ENCODE results near the gene IL4. TPM values are rescaled to one million over a fixed set of nuclear protein-coding genes. Genes with fewer than 3 reads are reported as not detected.

Gene IL4
- total RNA-seq, 2 donors from 2014 or later, result not detected

DNA sequence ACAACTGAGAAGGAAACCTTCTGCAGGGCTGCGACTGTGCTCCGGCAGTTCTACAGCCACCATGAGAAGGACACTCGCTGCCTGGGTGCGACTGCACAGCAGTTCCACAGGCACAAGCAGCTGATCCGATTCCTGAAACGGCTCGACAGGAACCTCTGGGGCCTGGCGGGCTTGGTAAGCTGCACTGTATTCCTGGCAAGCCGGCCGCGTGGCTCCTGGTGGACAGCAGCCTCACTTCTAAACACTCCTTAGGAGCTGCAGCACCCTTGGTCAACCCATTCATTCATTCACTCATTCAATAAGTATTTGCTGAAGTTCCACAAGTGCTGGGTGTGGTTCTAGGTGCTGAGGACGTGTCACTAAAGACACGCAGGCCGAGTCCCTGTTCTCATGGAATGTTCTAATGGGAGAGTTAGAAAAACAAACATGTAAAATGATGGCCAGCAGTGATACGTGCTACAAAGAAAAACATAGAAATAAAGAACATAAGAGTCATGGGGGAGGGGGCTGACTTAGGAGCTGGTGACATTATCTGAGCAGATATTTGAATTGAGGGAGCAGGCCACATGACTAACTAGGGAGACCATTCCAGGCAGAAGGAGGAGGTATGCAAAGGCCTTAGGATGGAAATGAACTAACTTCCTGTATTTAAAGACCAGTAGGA lies 6.1 kb downstream of the IL4 start:
- H3K27me3 ChIP-seq (ENCODE audit: control insufficient read depth, insufficient read depth, low read length, poor library complexity, severe bottlenecking), result no peaks in the 10 kb centered on the region
- WGBS, 2 experiments (ENCODE audit: insufficient coverage in 1 of 2, insufficient read length in 1 of 2), result 94 to 95% methylated on average over 7 to 15 of the region's 15 CpGs
- Mint-ChIP-seq H3K27me3 (ENCODE audit: insufficient read depth) (no peaks in the 10 kb centered on the region), H3K4me1 (peaks cover 6% of the 10 kb centered on the region), H3K4me3 (no peak overlapping the region), H3K9me3 (no peaks in the 10 kb centered on the region), H3K27ac (no peak overlapping the region), H3K36me3 (ENCODE audit: low read depth) (no peaks in the 10 kb centered on the region)
- no peaks in the 10 kb centered on the region for H3K36me3 ChIP-seq (ENCODE audit: control insufficient read depth, insufficient read depth, low read length)
- no peak overlapping the region for H3K27ac ChIP-seq (ENCODE audit: low read depth, low read length)
- no peak overlapping the region for H3K9ac ChIP-seq (ENCODE audit: extremely low read depth, low read length, poor library complexity, severe bottlenecking)
- no peaks in the 10 kb centered on the region for H3K9me3 ChIP-seq (ENCODE audit: control insufficient read depth, low read length)
- peak; percentile 37 for DNase-seq
- H3K4me1 ChIP-seq (ENCODE audit: control insufficient read depth, insufficient read depth, low read length), result no peaks in the 10 kb centered on the region
- TF ChIP-seq, protein P1, sequence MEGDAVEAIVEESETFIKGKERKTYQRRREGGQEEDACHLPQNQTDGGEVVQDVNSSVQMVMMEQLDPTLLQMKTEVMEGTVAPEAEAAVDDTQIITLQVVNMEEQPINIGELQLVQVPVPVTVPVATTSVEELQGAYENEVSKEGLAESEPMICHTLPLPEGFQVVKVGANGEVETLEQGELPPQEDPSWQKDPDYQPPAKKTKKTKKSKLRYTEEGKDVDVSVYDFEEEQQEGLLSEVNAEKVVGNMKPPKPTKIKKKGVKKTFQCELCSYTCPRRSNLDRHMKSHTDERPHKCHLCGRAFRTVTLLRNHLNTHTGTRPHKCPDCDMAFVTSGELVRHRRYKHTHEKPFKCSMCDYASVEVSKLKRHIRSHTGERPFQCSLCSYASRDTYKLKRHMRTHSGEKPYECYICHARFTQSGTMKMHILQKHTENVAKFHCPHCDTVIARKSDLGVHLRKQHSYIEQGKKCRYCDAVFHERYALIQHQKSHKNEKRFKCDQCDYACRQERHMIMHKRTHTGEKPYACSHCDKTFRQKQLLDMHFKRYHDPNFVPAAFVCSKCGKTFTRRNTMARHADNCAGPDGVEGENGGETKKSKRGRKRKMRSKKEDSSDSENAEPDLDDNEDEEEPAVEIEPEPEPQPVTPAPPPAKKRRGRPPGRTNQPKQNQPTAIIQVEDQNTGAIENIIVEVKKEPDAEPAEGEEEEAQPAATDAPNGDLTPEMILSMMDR (conservative IDR thresholded peaks at IDR 0.05), result no peak
- no peak overlapping the region for H3K4me3 ChIP-seq (ENCODE audit: low read length)

DNA sequence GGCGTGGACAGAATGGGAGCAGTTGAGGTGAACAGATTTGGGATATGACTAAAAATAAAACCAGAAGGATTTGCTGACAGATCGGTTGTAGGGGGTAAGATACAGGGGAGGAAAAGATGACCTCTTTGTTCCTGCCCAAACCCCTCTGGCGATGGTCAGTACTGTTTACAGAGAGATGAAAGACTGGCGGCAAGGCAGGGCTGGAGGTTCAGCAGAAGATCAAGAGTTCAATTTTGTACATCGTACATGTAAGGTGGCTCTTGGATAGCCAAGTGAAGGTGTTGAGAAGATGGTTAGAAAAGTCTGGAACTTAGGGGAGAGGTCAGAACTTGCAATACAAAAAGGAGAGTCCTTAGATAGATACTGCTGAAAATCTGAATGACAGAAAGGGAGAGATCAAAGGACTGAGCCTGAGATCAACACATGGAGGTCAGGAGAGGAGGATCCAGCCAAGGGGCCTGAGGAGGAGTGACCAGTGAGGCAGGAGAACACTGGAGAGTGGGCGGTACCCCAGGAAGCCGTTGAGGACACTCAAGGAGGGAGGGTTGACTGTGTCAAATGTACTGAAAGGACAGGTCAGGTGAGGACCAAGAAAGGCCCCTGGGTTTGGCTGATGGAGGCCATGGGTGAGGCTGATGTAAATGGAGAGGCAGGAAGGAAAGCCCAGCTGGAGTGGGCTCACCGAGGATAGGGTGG lies 7.1 kb downstream of the IL4 start:
- H3K9me3 Mint-ChIP-seq, result no peaks in the 10 kb centered on the region

DNA sequence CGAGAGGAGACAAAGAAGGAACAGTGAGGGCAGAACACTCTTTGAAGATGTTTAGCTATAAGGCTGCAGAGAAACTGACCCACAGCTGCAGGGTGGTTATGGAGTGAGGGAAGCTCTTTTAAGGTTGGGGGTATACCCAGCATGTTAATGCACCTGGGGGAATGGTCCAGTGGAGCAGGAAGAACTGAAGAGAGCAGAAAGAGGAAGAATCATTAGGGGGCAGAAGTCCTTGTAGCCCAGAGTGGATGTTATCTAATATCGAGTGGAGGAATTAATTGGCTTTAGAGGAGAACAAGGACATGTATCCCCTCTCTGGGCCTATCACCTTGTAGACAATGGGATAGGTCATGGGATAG lies 7.7 kb downstream of the IL4 start:
- no peak overlapping the region for H3K27ac Mint-ChIP-seq

More for the DNA sequence above, 7.1 kb downstream of the IL4 start:
- Mint-ChIP-seq H3K27me3 (ENCODE audit: insufficient read depth) (no peaks in the 10 kb centered on the region), H3K36me3 (ENCODE audit: low read depth) (no peaks in the 10 kb centered on the region), H3K4me3 (no peak overlapping the region), H3K27ac (no peak overlapping the region), H3K4me1 (peaks cover 2% of the 10 kb centered on the region)
- Histone ChIP-seq H3K4me1 (ENCODE audit: control insufficient read depth, insufficient read depth, low read length) (no peaks in the 10 kb centered on the region), H3K4me3 (ENCODE audit: low read length) (no peak overlapping the region), H3K27me3 (ENCODE audit: control insufficient read depth, insufficient read depth, low read length, poor library complexity, severe bottlenecking) (no peaks in the 10 kb centered on the region), H3K9ac (ENCODE audit: extremely low read depth, low read length, poor library complexity, severe bottlenecking) (no peak overlapping the region), H3K27ac (ENCODE audit: low read depth, low read length) (no peak overlapping the region), H3K9me3 (ENCODE audit: control insufficient read depth, low read length) (no peaks in the 10 kb centered on the region), H3K36me3 (ENCODE audit: control insufficient read depth, insufficient read depth, low read length) (no peaks in the 10 kb centered on the region)
- DNase-seq, result peak; percentile 35
- TF ChIP-seq, protein P1 (conservative IDR thresholded peaks at IDR 0.05), result no peak
- 85 to 89% methylated on average over 6 to 8 of the region's 8 CpGs for WGBS, 2 experiments (ENCODE audit: insufficient coverage in 1 of 2, insufficient read length in 1 of 2)

More for the DNA sequence above, 7.7 kb downstream of the IL4 start:
- H3K4me3 ChIP-seq (ENCODE audit: low read length), result no peak overlapping the region
- peaks cover 2% of the 10 kb centered on the region for H3K4me1 Mint-ChIP-seq
- 87 to 100% methylated on average over 1 to 2 of the region's 2 CpGs for WGBS, 2 experiments (ENCODE audit: insufficient coverage in 1 of 2, insufficient read length in 1 of 2)
- H3K36me3 ChIP-seq (ENCODE audit: control insufficient read depth, insufficient read depth, low read length), result no peaks in the 10 kb centered on the region
- no peak overlapping the region for H3K27ac ChIP-seq (ENCODE audit: low read depth, low read length)
- no peaks in the 10 kb centered on the region for H3K27me3 ChIP-seq (ENCODE audit: control insufficient read depth, insufficient read depth, low read length, poor library complexity, severe bottlenecking)
- H3K9me3 ChIP-seq (ENCODE audit: control insufficient read depth, low read length), result no peaks in the 10 kb centered on the region
- no peaks in the 10 kb centered on the region for H3K9me3 Mint-ChIP-seq
- no peak overlapping the region for H3K4me3 Mint-ChIP-seq
- DNase-seq, result no peak
- H3K36me3 Mint-ChIP-seq (ENCODE audit: low read depth), result no peaks in the 10 kb centered on the region
- no peaks in the 10 kb centered on the region for H3K4me1 ChIP-seq (ENCODE audit: control insufficient read depth, insufficient read depth, low read length)
- no peak overlapping the region for H3K9ac ChIP-seq (ENCODE audit: extremely low read depth, low read length, poor library complexity, severe bottlenecking)
- TF ChIP-seq, protein P1 (conservative IDR thresholded peaks at IDR 0.05), result no peak
- no peaks in the 10 kb centered on the region for H3K27me3 Mint-ChIP-seq (ENCODE audit: insufficient read depth)
